Ovary (tissue), 3 donors: ENCODE data around the gene LAMTOR5.

Experiments
- CTCF ChIP-seq, 3 donors: fragments of 450-650 bp in 2 of 3; fragments of 200-600 bp in 1 of 3; IDR thresholded peaks; one replicate each; pipeline versions ENCODE4 v1.5.1 to v1.8.0; 2016 to 2022; ENCODE audit warnings: antibody characterized with exemption in 3 of 3, mild to moderate bottlenecking in 1 of 3
- EP300 ChIP-seq: sonication (generic); formaldehyde crosslinking; IDR thresholded peaks from one replicate; pipeline ENCODE4 v1.6.1; 2017; ENCODE audit warnings: antibody characterized with exemption
- POLR2A ChIP-seq: fragments of 450-650 bp; IDR thresholded peaks from one replicate; pipeline ENCODE4 v1.6.1; 2017; ENCODE audit warnings: antibody characterized with exemption, mild to moderate bottlenecking, moderate library complexity
- donor health status: DM: no; HTN: no; CAD: no.

- TF ChIP-seq CTCF (IDR thresholded peaks at IDR 0.05): no peak
- no peak for TF ChIP-seq EP300
- no peak for TF ChIP-seq POLR2A
These were observed 47.1 kb downstream of the LAMTOR5 start for GRCh38 chr1:110360431-110360830.
